ENCODE data around the gene CDH4. TPM values are rescaled to one million over a fixed set of nuclear protein-coding genes. Genes with fewer than 3 reads are reported as not detected.

Gene CDH4
- total and polyA plus RNA-seq, 2 of the 4 experiments (the other 2 are of a cell fraction): 1.6 to 3.5 TPM

DNA sequence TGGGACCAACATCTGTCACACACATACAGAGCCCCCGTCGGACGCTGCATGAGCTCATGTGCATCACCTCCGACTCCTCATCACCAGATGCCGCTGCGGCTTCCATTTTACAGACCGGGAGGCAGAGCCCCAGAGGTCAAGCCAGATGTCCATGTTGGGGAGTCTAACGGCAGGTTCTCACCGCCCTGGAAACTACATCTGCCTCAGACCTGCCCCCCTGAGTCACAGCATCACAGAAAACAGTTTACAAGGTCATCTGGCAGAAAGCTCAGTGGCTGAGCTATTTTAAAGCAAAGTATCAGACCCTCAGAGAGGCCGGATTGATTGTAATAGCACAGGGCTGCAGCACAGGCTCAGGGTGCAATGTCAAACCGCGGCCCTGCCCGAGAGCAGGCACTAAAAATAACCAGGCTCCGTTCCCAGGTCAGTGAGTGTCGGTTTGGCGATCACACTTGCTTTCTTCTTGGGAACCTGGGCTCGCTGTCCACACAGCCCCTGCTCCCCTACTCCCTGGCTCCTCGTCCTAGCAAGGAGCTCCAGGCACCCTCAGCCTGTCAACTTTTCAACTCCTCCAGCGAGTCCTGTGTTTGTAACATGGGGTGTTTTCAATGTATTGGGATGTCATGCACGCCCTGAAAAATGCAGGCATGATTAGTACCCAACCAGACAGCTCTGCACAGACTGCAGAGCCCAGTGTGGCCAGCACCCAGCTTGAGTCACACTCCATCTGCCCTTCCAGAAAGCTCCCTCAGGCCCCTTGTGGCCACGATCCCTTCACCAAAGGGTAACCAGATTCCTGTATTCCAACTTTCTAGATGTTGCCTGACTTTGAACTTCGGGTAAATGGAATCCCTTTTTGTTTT lies 264.5 kb downstream of the CDH4 start (continued):
- TF ChIP-seq, protein P1, sequence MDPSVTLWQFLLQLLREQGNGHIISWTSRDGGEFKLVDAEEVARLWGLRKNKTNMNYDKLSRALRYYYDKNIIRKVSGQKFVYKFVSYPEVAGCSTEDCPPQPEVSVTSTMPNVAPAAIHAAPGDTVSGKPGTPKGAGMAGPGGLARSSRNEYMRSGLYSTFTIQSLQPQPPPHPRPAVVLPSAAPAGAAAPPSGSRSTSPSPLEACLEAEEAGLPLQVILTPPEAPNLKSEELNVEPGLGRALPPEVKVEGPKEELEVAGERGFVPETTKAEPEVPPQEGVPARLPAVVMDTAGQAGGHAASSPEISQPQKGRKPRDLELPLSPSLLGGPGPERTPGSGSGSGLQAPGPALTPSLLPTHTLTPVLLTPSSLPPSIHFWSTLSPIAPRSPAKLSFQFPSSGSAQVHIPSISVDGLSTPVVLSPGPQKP (IDR thresholded peaks at IDR 0.05; ENCODE audit: borderline replicate concordance, low read depth, low read length): no peak

DNA sequence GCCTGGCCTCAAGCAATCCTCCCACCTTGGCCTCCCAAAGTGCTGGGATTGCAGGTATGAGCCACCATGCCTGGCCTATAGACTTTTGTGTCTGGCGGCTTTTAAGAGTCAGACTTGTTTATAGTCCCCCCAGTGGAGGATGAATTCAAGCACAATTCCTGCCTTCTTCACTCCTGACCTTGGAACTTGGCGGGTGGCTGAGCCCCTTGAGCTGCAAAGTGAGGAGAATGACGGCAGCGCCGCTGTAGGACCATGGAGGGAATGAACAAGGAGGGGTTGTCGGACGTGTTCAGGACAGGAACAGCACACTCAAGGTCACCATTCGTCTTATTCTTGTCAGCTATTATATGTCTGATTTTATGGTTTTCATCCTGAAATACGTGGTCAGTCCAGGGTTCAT lies 265.4 kb downstream of the CDH4 start:
- Histone ChIP-seq H3K36me3 (ENCODE audit: control insufficient read depth, insufficient read depth, low read length) (no peaks in the 10 kb centered on the region), H3K14ac (replicated peaks; ENCODE audit: low read depth, low read length) (no peak overlapping the region), H3K9me1 (ENCODE audit: insufficient read depth, low read length) (no peaks in the 10 kb centered on the region; the same call in 1 of the 2 replicates), H3K18ac (ENCODE audit: low read depth, low read length) (no peak overlapping the region), H3K79me1 (ENCODE audit: low read depth in 1 of 2, low read length in 2 of 2) (no peaks in the 10 kb centered on the region; a peak in 1 of 4 replicates), H3K9me3 (ENCODE audit: control insufficient read depth, insufficient read depth, low read length) (no peaks in the 10 kb centered on the region), H2BK120ac (ENCODE audit: low read depth, low read length) (no peak overlapping the region), H3K56ac (ENCODE audit: extremely low read depth, insufficient read depth, low read length) (no peak overlapping the region), H3K4me2 (ENCODE audit: low read depth, low read length) (no peak overlapping the region), H2AFZ (replicated peaks; ENCODE audit: low read length, poor library complexity) (no peak overlapping the region), H4K20me1 (ENCODE audit: insufficient read depth, low read length) (no peaks in the 10 kb centered on the region), H2BK15ac (ENCODE audit: low read depth, low read length) (no peak overlapping the region), H3K9ac (ENCODE audit: low read depth, low read length) (no peak overlapping the region), H3K4me1 (ENCODE audit: control insufficient read depth, insufficient read depth, low read length) (peaks cover 4% of the 10 kb centered on the region; the same call in 1 of the 2 replicates), H2BK20ac (ENCODE audit: low read depth, low read length) (no peak overlapping the region), H3K27ac (ENCODE audit: insufficient read depth, low read length) (no peak overlapping the region), H4K5ac (ENCODE audit: low read depth, low read length) (no peak overlapping the region), H4K91ac (ENCODE audit: insufficient read depth, low read depth, low read length) (no peak overlapping the region), H3K4ac (ENCODE audit: low read depth, low read length) (no peak overlapping the region), H3K27me3 (ENCODE audit: control insufficient read depth, insufficient read depth, low read length) (no peaks in the 10 kb centered on the region), H4K8ac (ENCODE audit: low read depth in 2 of 2, low read length in 2 of 2) (no peak overlapping the region), H3K23ac (ENCODE audit: low read depth, low read length) (no peak overlapping the region), H3K4me3 (ENCODE audit: insufficient read depth, low read depth, low read length) (no peak overlapping the region), H2BK5ac (ENCODE audit: low read depth, low read length, poor library complexity, severe bottlenecking) (no peak overlapping the region), H2AK9ac (replicated peaks; ENCODE audit: low read depth, low read length, poor library complexity) (no peak overlapping the region), H2AK5ac (ENCODE audit: low read depth, low read length) (no peak overlapping the region)
- no CpG with 5 or more reads among the region's 9 CpGs for WGBS, 2 experiments (ENCODE audit: extremely low coverage in 2 of 2, insufficient read length in 1 of 2)
- in situ Hi-C loops (cut with MboI; ENCODE audit: low sequenced_read_pairs): no loop called here
- no TSS peak for BruUV-seq (replicated peaks)
- ChIA-PET CTCF (no interaction called here), POLR2A (ENCODE audit: unreplicated experiment) (no interaction called here)
- dilution Hi-C loops (cut with HindIII; ENCODE audit: low sequenced_read_pairs, unreplicated experiment): no loop called here
- intact Hi-C loops (cut with micrococcal nuclease): no loop called here
- no peak for ATAC-seq (ENCODE audit: low read depth)
- DNase-seq: no peak
- TF ChIP-seq CHD1 (IDR thresholded peaks at IDR 0.05; ENCODE audit: low read depth, low read length): no peak
- TF ChIP-seq, protein P2, sequence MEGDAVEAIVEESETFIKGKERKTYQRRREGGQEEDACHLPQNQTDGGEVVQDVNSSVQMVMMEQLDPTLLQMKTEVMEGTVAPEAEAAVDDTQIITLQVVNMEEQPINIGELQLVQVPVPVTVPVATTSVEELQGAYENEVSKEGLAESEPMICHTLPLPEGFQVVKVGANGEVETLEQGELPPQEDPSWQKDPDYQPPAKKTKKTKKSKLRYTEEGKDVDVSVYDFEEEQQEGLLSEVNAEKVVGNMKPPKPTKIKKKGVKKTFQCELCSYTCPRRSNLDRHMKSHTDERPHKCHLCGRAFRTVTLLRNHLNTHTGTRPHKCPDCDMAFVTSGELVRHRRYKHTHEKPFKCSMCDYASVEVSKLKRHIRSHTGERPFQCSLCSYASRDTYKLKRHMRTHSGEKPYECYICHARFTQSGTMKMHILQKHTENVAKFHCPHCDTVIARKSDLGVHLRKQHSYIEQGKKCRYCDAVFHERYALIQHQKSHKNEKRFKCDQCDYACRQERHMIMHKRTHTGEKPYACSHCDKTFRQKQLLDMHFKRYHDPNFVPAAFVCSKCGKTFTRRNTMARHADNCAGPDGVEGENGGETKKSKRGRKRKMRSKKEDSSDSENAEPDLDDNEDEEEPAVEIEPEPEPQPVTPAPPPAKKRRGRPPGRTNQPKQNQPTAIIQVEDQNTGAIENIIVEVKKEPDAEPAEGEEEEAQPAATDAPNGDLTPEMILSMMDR (conservative IDR thresholded peaks at IDR 0.05; ENCODE audit: low read depth, low read length): no peak
- no peak for TF ChIP-seq RCOR1 (IDR thresholded peaks at IDR 0.05; ENCODE audit: insufficient replicate concordance, low read length)
- no peak for TF ChIP-seq NFE2L2 (IDR thresholded peaks at IDR 0.05; ENCODE audit: low read depth, low read length)
- no peak for TF ChIP-seq MAFK (IDR thresholded peaks at IDR 0.05; ENCODE audit: low read depth, low read length)
- TF ChIP-seq CEBPB (IDR thresholded peaks at IDR 0.05; ENCODE audit: low read depth, low read length): no peak

Measured in IMR-90 (cell line).